Effector memory CD4-positive, alpha-beta T cell (primary cell): ENCODE results near the gene ALKBH5.
A peak's percentile ranks its signal among the peaks of the same experiment; 100 is the strongest.

Experiments used
- DNase-seq, 3 donors: peaks; one replicate each; pipeline ENCODE4 v3.0.0-alpha.2; 2020
- H3K27ac ChIP-seq: 2 replicates; pipeline ENCODE4 v1.7.0; 2013; ENCODE audit warnings: mild to moderate bottlenecking, low read length, moderate library complexity; ENCODE audit not compliant: insufficient read depth, poor library complexity, severe bottlenecking
- H3K27me3 ChIP-seq: replicated peaks from 2 replicates; pipeline ENCODE4 v1.7.0; 2013; ENCODE audit warnings: mild to moderate bottlenecking, low read length; ENCODE audit not compliant: insufficient read depth, control insufficient read depth, poor library complexity, severe bottlenecking
- H3K36me3 ChIP-seq: 2 replicates; pipeline ENCODE4 v1.7.0; 2013; ENCODE audit warnings: mild to moderate bottlenecking, low read length, moderate library complexity; ENCODE audit not compliant: control insufficient read depth, insufficient read depth
- H3K4me1 ChIP-seq: 2 replicates; pipeline ENCODE4 v1.7.0; 2013; ENCODE audit warnings: low read length, mild to moderate bottlenecking; ENCODE audit not compliant: control insufficient read depth, insufficient read depth, poor library complexity, severe bottlenecking
- H3K4me3 ChIP-seq: 2 replicates; pipeline ENCODE4 v1.7.0; 2013; ENCODE audit warnings: low read length, low read depth, mild to moderate bottlenecking; ENCODE audit not compliant: insufficient read depth, poor library complexity, severe bottlenecking
- H3K9me3 ChIP-seq: 2 replicates; pipeline ENCODE4 v1.7.0; 2013; ENCODE audit warnings: mild to moderate bottlenecking, low read length, moderate library complexity; ENCODE audit not compliant: control insufficient read depth
- total RNA-seq, 3 donors: gene quantifications; one replicate each; lab custom pipeline; 2026; lab: John Stamatoyannopoulos, UW

The ALKBH5 gene
- 157 to 233 (median 200) reads per million in 3 donors for total RNA-seq

GRCh38 chr17:18183334-18184142, at the start of gene ALKBH5:
ALKBH5 (plus strand) TSS chr17:18183828; CDS start chr17:18184244, 416 bp downstream.
- peaks cover 39% of the 10 kb centered on the region for H3K4me1 ChIP-seq

GRCh38 chr17:18136357-18136756, 47.3 kb upstream of the ALKBH5 start:
- Histone ChIP-seq H3K27me3 (no peaks in the 10 kb centered on the region), H3K36me3 (no peaks in the 10 kb centered on the region), H3K27ac (no peak overlapping the region), H3K4me1 (peaks cover 3% of the 10 kb centered on the region), H3K9me3 (no peaks in the 10 kb centered on the region), H3K4me3 (no peak overlapping the region)
- no peak for DNase-seq

More at GRCh38 chr17:18183334-18184142, at the start of gene ALKBH5:
- Histone ChIP-seq H3K27me3 (no peaks in the 10 kb centered on the region), H3K9me3 (no peaks in the 10 kb centered on the region), H3K4me3 (peak within 1 kb of the TSS; percentile 83), H3K36me3 (peaks cover 5% of the 10 kb centered on the region), H3K27ac (peak within 1 kb of the TSS; percentile 86)
- DNase-seq: peak; percentile 95 to 96 (median 96)

GRCh38 chr17:18138065-18138749, 45.4 kb upstream of the ALKBH5 start:
- DNase-seq: no peak
- Histone ChIP-seq H3K27ac (no peak overlapping the region), H3K27me3 (no peaks in the 10 kb centered on the region)

GRCh38 chr17:18139092-18139491, 44.5 kb upstream of the ALKBH5 start:
- Histone ChIP-seq H3K27me3 (no peaks in the 10 kb centered on the region), H3K36me3 (no peaks in the 10 kb centered on the region), H3K4me1 (peaks cover 3% of the 10 kb centered on the region), H3K27ac (no peak overlapping the region), H3K4me3 (no peak overlapping the region), H3K9me3 (no peaks in the 10 kb centered on the region)
- no peak for DNase-seq

More at GRCh38 chr17:18138065-18138749, 45.4 kb upstream of the ALKBH5 start:
- no peak overlapping the region for H3K4me3 ChIP-seq
- H3K4me1 ChIP-seq: peaks cover 3% of the 10 kb centered on the region
- H3K36me3 ChIP-seq: no peaks in the 10 kb centered on the region
- no peaks in the 10 kb centered on the region for H3K9me3 ChIP-seq

GRCh38 chr17:18139498-18139897, 44.1 kb upstream of the ALKBH5 start:
- Histone ChIP-seq H3K36me3 (no peaks in the 10 kb centered on the region), H3K27me3 (no peaks in the 10 kb centered on the region), H3K4me1 (peaks cover 3% of the 10 kb centered on the region), H3K9me3 (no peaks in the 10 kb centered on the region), H3K4me3 (no peak overlapping the region), H3K27ac (no peak overlapping the region)
- DNase-seq: no peak

- DNase-seq: no peak
- no peak overlapping the region for H3K4me3 ChIP-seq
- H3K4me1 ChIP-seq: peaks cover 3% of the 10 kb centered on the region
- H3K36me3 ChIP-seq: no peaks in the 10 kb centered on the region
- no peaks in the 10 kb centered on the region for H3K27me3 ChIP-seq
- H3K9me3 ChIP-seq: no peaks in the 10 kb centered on the region
- H3K27ac ChIP-seq: no peak overlapping the region
These were observed 43.7 kb upstream of the ALKBH5 start for GRCh38 chr17:18139949-18140348.

GRCh38 chr17:18140648-18141047, 43.0 kb upstream of the ALKBH5 start:
- Histone ChIP-seq H3K4me1 (peaks cover 3% of the 10 kb centered on the region), H3K27me3 (no peaks in the 10 kb centered on the region), H3K27ac (no peak overlapping the region), H3K36me3 (no peaks in the 10 kb centered on the region), H3K4me3 (no peak overlapping the region), H3K9me3 (no peaks in the 10 kb centered on the region)
- no peak for DNase-seq

GRCh38 chr17:18141210-18141803, 42.3 kb upstream of the ALKBH5 start:
- no peak overlapping the region for H3K4me3 ChIP-seq
- DNase-seq: peak in 1 of 3 donors; percentile 20
- peaks cover 3% of the 10 kb centered on the region for H3K4me1 ChIP-seq
- H3K9me3 ChIP-seq: no peaks in the 10 kb centered on the region
- H3K27me3 ChIP-seq: no peaks in the 10 kb centered on the region
- no peaks in the 10 kb centered on the region for H3K36me3 ChIP-seq
- no peak overlapping the region for H3K27ac ChIP-seq

- Histone ChIP-seq H3K27ac (no peak overlapping the region), H3K4me3 (no peak overlapping the region), H3K36me3 (no peaks in the 10 kb centered on the region), H3K9me3 (no peaks in the 10 kb centered on the region), H3K27me3 (no peaks in the 10 kb centered on the region), H3K4me1 (peaks cover 3% of the 10 kb centered on the region)
- no peak for DNase-seq
These were observed 41.2 kb upstream of the ALKBH5 start for GRCh38 chr17:18142417-18142816.
